ENCODE results near the gene C21orf91. TPM values are rescaled to one million over a fixed set of nuclear protein-coding genes. Genes with fewer than 3 reads are reported as not detected.

C21orf91 gene
- total RNA-seq = 5.7 and 8.3 TPM in 2 replicates

DNA sequence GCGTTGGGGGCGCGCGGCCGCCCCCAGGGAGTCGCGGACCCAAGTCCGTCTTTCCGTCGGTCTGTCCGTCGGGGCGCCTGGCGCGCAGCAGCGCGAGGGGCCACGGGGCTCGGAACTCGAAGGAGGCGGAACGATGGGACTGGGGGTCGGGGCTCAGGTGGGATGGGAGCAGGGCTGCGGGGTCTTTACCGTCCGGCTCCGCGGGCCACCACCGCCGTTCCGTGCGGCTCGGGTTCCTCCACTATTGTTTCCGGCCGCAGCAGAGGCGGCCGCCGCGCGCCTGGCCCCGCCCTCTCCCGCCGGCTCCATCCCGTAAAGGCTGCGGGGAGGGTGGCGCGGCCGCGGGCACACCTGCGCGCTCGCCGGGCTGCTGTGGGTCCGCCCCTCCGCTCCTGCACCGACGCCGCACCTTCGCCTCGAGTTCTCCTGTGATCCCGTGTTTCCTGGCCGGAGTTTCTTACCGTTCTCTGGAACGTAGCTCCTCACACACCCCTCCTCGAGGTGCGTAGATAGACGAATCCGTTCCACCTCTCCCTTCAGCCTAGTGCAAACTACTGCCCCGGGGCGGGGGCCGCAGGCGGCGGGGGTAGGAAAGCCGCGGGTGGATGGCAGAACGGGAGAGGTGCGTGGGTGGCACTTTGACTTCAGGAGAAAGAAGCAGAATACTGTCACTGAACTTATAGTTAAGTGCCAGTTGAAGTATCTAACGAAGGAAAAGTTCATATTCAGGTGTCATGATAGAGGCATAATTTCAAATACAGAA lies at the start of gene C21orf91:
Gene C21orf91, minus strand, starts transcription at position 243 of the 763 bp plus-strand sequence. CDS start 1,038 bp downstream, outside the sequence.

Other genes starting within 250 kb of the C21orf91 start
- gene BTG3, start 206.5 kb downstream of the C21orf91 start, total RNA-seq = 9.8 and 10.6 TPM in 2 replicates

Data from bronchial smooth muscle cell (primary cell).